Hepatocyte (in vitro differentiated cells): ENCODE measurements around the gene MYH4. TPM values are rescaled to one million over a fixed set of nuclear protein-coding genes. Genes with fewer than 3 reads are reported as not detected.

Experiments used
- DNase-seq: peaks from one replicate; pipeline ENCODE4 v3.0.0-alpha.2; 2016; ENCODE audit warnings: low spot score
- H2AFZ ChIP-seq: fragments of 200-600 bp; sonication (generic); 2 replicates; pipeline ENCODE4 v1.6.0; 2016; ENCODE audit warnings: antibody characterized with exemption, mild to moderate bottlenecking
- H3K27ac ChIP-seq: fragments of 200-600 bp; sonication (generic); 2 replicates; pipeline ENCODE4 v1.5.1; 2016; ENCODE audit warnings: mild to moderate bottlenecking
- H3K27me3 ChIP-seq: fragments of 200-600 bp; sonication (generic); 2 replicates; pipeline ENCODE4 v1.6.1; 2016
- H3K36me3 ChIP-seq: fragments of 200-600 bp; sonication (generic); replicated peaks from 2 replicates; pipeline ENCODE4 v1.5.1; 2016; ENCODE audit warnings: low read depth; ENCODE audit not compliant: insufficient read depth
- H3K4me1 ChIP-seq: fragments of 200-600 bp; sonication (generic); 2 replicates; pipeline ENCODE4 v1.5.1; 2016; ENCODE audit warnings: mild to moderate bottlenecking, moderate library complexity; ENCODE audit not compliant: insufficient read depth
- H3K4me2 ChIP-seq: fragments of 200-600 bp; sonication (generic); 2 replicates; pipeline ENCODE4 v1.6.0; 2016
- H3K4me3 ChIP-seq: fragments of 200-600 bp; sonication (generic); 2 replicates; pipeline ENCODE4 v1.5.1; 2016; ENCODE audit warnings: mild to moderate bottlenecking
- H3K79me2 ChIP-seq: fragments of 200-600 bp; sonication (generic); 2 replicates; pipeline ENCODE4 v1.6.0; 2017; ENCODE audit warnings: mild to moderate bottlenecking
- H3K9me2 ChIP-seq: fragments of 200-600 bp; sonication (generic); replicated peaks from 2 replicates; pipeline ENCODE4 v1.6.0; 2017; ENCODE audit warnings: mild to moderate bottlenecking; ENCODE audit not compliant: insufficient read depth
- H3K9me3 ChIP-seq: fragments of 200-600 bp; sonication (generic); 2 replicates; pipeline ENCODE4 v1.5.1; 2016; ENCODE audit warnings: low read depth, mild to moderate bottlenecking
- H4K20me1 ChIP-seq: fragments of 200-600 bp; sonication (generic); 2 replicates; pipeline ENCODE4 v1.6.0; 2016; ENCODE audit warnings: mild to moderate bottlenecking; ENCODE audit not compliant: insufficient read depth, poor library complexity, severe bottlenecking
- CTCF ChIP-seq: fragments of 200-600 bp; sonication (generic); IDR thresholded peaks from 2 replicates; pipeline ENCODE4 v1.5.1; 2016; ENCODE audit warnings: antibody characterized with exemption, mild to moderate bottlenecking; ENCODE audit not compliant: poor library complexity
- EZH2 ChIP-seq: fragments of 200-600 bp; sonication (generic); IDR thresholded peaks from 2 replicates; pipeline ENCODE4 v1.6.1; 2016; ENCODE audit warnings: antibody characterized with exemption, mild to moderate bottlenecking, borderline replicate concordance
- EZH2phosphoT487 ChIP-seq: fragments of 200-600 bp; sonication (generic); IDR thresholded peaks from one replicate; pipeline ENCODE4 v1.6.1; 2018; ENCODE audit warnings: antibody characterized with exemption, mild to moderate bottlenecking, low read depth, moderate library complexity; ENCODE audit not compliant: unreplicated experiment, severe bottlenecking
- WGBS: methylation state at CpG from one replicate; pipeline ENCODE4 v1.1.6; 2016; ENCODE audit warnings: low lambda C conversion rate; ENCODE audit errors: missing lambda C conversion rate; 5-methylcytosine and 5-hydroxymethylcytosine counted together
- polyA plus RNA-seq: library from polyadenylated mRNA; unstranded; fragments of >200 nt; fragmentation: Nextera tagmentation; extraction: Ambion mirVana; gene quantifications from 2 replicates; pipeline ENCODE4 v1.2.1, GENCODE V29; 2016
- total RNA-seq: library from RNA; depleted of rRNA; stranded (reverse); fragments of >200 nt; gene quantifications from 2 replicates; pipeline ENCODE4 v1.2.3, GENCODE V29; 2014

MYH4 gene
- total and polyA plus RNA-seq, 2 experiments from 2014 or later, result 2.1 to 4.8 TPM

DNA sequence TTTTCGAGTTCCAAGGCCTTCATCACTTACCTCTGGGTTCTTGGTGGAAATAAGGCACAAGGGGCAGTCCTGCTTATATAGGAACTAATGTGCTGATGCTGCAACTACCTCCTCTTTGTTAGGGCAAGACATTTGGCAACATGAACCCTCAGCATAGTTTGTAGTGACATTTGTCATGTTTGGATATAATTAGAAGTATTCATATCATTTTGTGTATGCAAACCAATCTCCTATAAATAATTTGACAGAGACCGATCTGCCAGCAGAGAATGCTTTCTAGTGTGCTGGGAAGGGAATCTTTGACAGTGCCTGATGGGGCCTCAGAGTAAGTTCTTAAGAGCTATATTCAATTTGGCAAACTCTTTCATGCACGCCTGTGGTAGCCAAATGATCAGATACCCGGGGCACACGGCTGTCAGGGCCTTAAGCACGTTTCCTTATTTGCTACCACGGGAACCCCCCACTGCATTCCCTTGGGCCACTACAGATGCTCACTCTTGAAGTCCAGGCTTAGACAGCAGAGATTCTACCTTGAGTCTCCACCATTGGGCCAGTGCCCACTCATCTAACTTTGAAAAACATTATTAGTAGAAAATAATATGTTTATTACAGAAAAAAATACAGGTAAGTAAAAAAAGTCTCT lies 47.3 kb downstream of the MYH4 start, which contains the start of gene MYH8:
Gene MYH8 (minus strand): TSS at position 51 of the 643 bp plus-strand sequence. CDS start 1,723 bp downstream, outside the sequence.
- Histone ChIP-seq H2AFZ (no peak within 1 kb of the TSS), H3K4me3 (no peak within 1 kb of the TSS), H3K4me2 (no peak within 1 kb of the TSS), H3K27me3 (no peaks in the 10 kb centered on the region), H4K20me1 (no peaks in the 10 kb centered on the region), H3K79me2 (no peaks in the 10 kb centered on the region), H3K9me3 (no peaks in the 10 kb centered on the region), H3K36me3 (no peaks in the 10 kb centered on the region), H3K4me1 (no peaks in the 10 kb centered on the region), H3K9me2 (no peaks in the 10 kb centered on the region), H3K27ac (no peak within 1 kb of the TSS)
- TF ChIP-seq EZH2phosphoT487, result no peak
- no peak for TF ChIP-seq CTCF
- no peak for TF ChIP-seq EZH2
- 94% methylated on average over 7 of the region's 7 CpGs for WGBS
- DNase-seq, result no peak

DNA sequence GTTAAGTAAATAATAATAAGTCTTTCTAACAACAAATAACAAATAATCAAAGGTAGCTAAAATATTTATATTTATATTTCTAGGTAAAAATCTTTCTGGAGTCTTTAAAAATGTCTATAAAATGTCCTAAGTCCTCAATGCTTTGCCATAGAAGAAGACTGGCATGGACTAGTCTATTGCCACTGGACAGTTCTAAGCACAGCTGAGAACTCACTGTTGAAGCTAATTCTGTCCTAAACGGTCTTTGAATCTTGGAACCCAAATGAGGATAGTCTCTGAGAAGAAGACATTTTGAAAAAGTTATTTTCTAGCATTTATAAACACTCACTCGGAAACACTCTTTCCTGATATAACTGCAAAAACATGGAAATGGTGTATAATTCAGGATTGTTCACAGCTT lies 48.1 kb downstream of the MYH4 start:
- no peaks in the 10 kb centered on the region for H3K79me2 ChIP-seq
- H3K4me1 ChIP-seq, result no peaks in the 10 kb centered on the region
- WGBS, result 83% methylated on average over 2 of the region's 2 CpGs
- H3K36me3 ChIP-seq, result no peaks in the 10 kb centered on the region
- no peaks in the 10 kb centered on the region for H4K20me1 ChIP-seq
- no peak overlapping the region for H3K4me3 ChIP-seq
- no peak overlapping the region for H3K4me2 ChIP-seq
- H3K27me3 ChIP-seq, result no peaks in the 10 kb centered on the region
- no peak overlapping the region for H3K27ac ChIP-seq
- TF ChIP-seq EZH2phosphoT487, result no peak
- no peak for TF ChIP-seq CTCF
- TF ChIP-seq EZH2, result no peak
- no peaks in the 10 kb centered on the region for H3K9me2 ChIP-seq
- DNase-seq, result no peak
- H2AFZ ChIP-seq, result no peak overlapping the region
- no peaks in the 10 kb centered on the region for H3K9me3 ChIP-seq

DNA sequence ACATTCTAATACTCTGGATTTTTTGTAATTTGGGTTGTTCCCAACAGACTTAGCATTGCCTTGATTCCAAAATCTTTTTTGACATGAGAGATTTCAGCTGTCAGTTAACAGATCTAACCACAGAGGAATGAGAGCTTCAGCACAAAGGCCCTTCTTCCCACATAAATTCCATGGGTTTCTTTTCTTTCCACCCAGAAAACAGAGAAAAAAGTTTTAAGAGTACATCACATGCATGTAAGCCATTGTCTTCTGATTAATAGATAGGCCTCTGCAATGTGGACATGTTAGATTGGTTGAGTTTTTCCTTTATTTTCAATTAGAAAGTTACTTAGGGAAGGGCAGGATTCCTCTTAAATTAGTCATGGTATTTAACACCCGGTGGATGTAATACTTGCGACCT lies 48.5 kb downstream of the MYH4 start:
- no peaks in the 10 kb centered on the region for H3K4me1 ChIP-seq
- no peak for TF ChIP-seq CTCF
- TF ChIP-seq EZH2, result no peak
- TF ChIP-seq EZH2phosphoT487, result no peak
- H4K20me1 ChIP-seq, result no peaks in the 10 kb centered on the region
- no peak overlapping the region for H3K4me3 ChIP-seq
- no peaks in the 10 kb centered on the region for H3K9me3 ChIP-seq
- H3K79me2 ChIP-seq, result no peaks in the 10 kb centered on the region
- H2AFZ ChIP-seq, result no peak overlapping the region
- no peaks in the 10 kb centered on the region for H3K36me3 ChIP-seq
- WGBS, result 75% methylated on average over 2 of the region's 2 CpGs
- H3K9me2 ChIP-seq, result no peaks in the 10 kb centered on the region
- no peak overlapping the region for H3K4me2 ChIP-seq
- no peak for DNase-seq
- no peaks in the 10 kb centered on the region for H3K27me3 ChIP-seq
- no peak overlapping the region for H3K27ac ChIP-seq
